OCI-LY7 (cell line): ENCODE data around the gene NDUFAF2. TPM values are rescaled to one million over a fixed set of nuclear protein-coding genes. Genes with fewer than 3 reads are reported as not detected.

Experiments
- BruUV-seq: library from RNA; stranded (reverse); fragments of 400-500 nt; replicated peaks from 2 replicates; lab custom pipeline; 2021; lab: Mats Ljungman, UMichigan
- CTCF ChIA-PET: fragments of 300-600 bp; sonication (Branson Sonifier 250); formaldehyde crosslinking; loops from one replicate; lab custom pipeline; 2022; ENCODE audit warnings: antibody characterized with exemption; ENCODE audit not compliant: unreplicated experiment; lab: Charles Lee
- POLR2A ChIA-PET: fragments of 300-600 bp; sonication (Branson Sonifier 250); formaldehyde crosslinking; loops from one replicate; lab custom pipeline; 2022; ENCODE audit warnings: antibody characterized with exemption; lab: Charles Lee
- DNase-seq: peaks from one replicate; pipeline ENCODE4 v3.0.0-alpha.2; 2015; ENCODE audit warnings: low spot score
- H2AFZ ChIP-seq: fragments of 200-600 bp; sonication (generic), shearing (Covaris generic); 2 replicates; pipeline ENCODE4 v1.6.1; 2014; ENCODE audit warnings: mild to moderate bottlenecking, antibody characterized with exemption, low read length, moderate library complexity
- H3K27ac ChIP-seq: fragments of 200-600 bp; sonication (generic); 2 replicates; pipeline ENCODE4 v1.5.1; 2014; ENCODE audit warnings: mixed run types, low read depth, mild to moderate bottlenecking, moderate library complexity, low read length, inconsistent platforms; ENCODE audit not compliant: poor library complexity, severe bottlenecking
- H3K36me3 ChIP-seq: fragments of 200-600 bp; sonication (generic); 2 replicates; pipeline ENCODE4 v1.6.1; 2014; ENCODE audit warnings: mild to moderate bottlenecking, antibody characterized with exemption, low read length, moderate library complexity, mixed read lengths; ENCODE audit not compliant: insufficient read depth
- H3K4me1 ChIP-seq: fragments of 200-600 bp; sonication (generic); 2 replicates; pipeline ENCODE4 v1.5.1; 2014; ENCODE audit warnings: mild to moderate bottlenecking, low read length; ENCODE audit not compliant: insufficient read depth, poor library complexity, severe bottlenecking
- H3K4me2 ChIP-seq: fragments of 200-600 bp; sonication (generic); 2 replicates; pipeline ENCODE4 v1.6.1; 2014; ENCODE audit warnings: mild to moderate bottlenecking, low read length
- H3K4me3 ChIP-seq: fragments of 200-600 bp; sonication (generic); 2 replicates; pipeline ENCODE4 v1.5.1; 2014; ENCODE audit warnings: mild to moderate bottlenecking, low read depth, low read length; ENCODE audit not compliant: poor library complexity, severe bottlenecking
- H3K79me2 ChIP-seq: fragments of 200-600 bp; sonication (generic); 2 replicates; pipeline ENCODE4 v1.6.1; 2016; ENCODE audit warnings: low read depth, mild to moderate bottlenecking, low read length, moderate library complexity, mixed read lengths; ENCODE audit not compliant: insufficient read depth
- H3K9me2 ChIP-seq: fragments of 200-600 bp; sonication (generic); 2 replicates; pipeline ENCODE4 v1.6.1; 2016; ENCODE audit warnings: mild to moderate bottlenecking, low read length, mixed read lengths; ENCODE audit not compliant: insufficient read depth
- H3K9me3 ChIP-seq: fragments of 200-600 bp; sonication (generic); 2 replicates; pipeline ENCODE4 v1.6.1; 2014; ENCODE audit warnings: mild to moderate bottlenecking, mixed run types, low read length, mixed read lengths
- H4K20me1 ChIP-seq: fragments of 200-600 bp; sonication (generic); 2 replicates; pipeline ENCODE4 v1.6.1; 2014; ENCODE audit warnings: mild to moderate bottlenecking, antibody characterized with exemption, low read length, moderate library complexity, mixed read lengths; ENCODE audit not compliant: insufficient read depth
- CTCF ChIP-seq: fragments of 200-600 bp; sonication (generic); conservative IDR thresholded peaks from 2 replicates; pipeline ENCODE4 v1.5.1; 2014; ENCODE audit warnings: mild to moderate bottlenecking, antibody characterized with exemption, low read length, moderate library complexity, mixed read lengths
- EZH2phosphoT487 ChIP-seq: fragments of 200-600 bp; sonication (generic); IDR thresholded peaks from 2 replicates; pipeline ENCODE4 v1.6.1; 2018; ENCODE audit warnings: low read depth, borderline replicate concordance, mild to moderate bottlenecking, mixed run types, antibody characterized with exemption, low read length, moderate library complexity, mixed read lengths
- intact Hi-C: fragments of 100-400 bp; cut with micrococcal nuclease; formaldehyde crosslinking; loops from one replicate; pipeline ENCODE4 v1.10.0; 2022; ENCODE audit not compliant: unreplicated experiment
- total RNA-seq, 2 experiments: library from RNA; depleted of rRNA in 1 of 2; stranded (reverse); fragments of >200 nt in 1 of 2; shearing (Covaris generic) in 1 of 2; gene quantifications; 2 replicates each; pipeline ENCODE4 v1.2.3, GENCODE V29; 2014 to 2022

The NDUFAF2 gene
- total RNA-seq, 2 experiments from 2014 or later = 20.8 to 36.8 TPM

- TF ChIP-seq CTCF (no peak), EZH2phosphoT487 (no peak)
- no TSS peak for BruUV-seq
- H2AFZ ChIP-seq = no peak overlapping the region
- POLR2A ChIA-PET = no interaction called here
- no peaks in the 10 kb centered on the region for H4K20me1 ChIP-seq
- no peak overlapping the region for H3K27ac ChIP-seq
- H3K4me3 ChIP-seq = no peak overlapping the region
- H3K79me2 ChIP-seq = no peaks in the 10 kb centered on the region
- no peaks in the 10 kb centered on the region for H3K9me2 ChIP-seq
- no peaks in the 10 kb centered on the region for H3K36me3 ChIP-seq
- CTCF ChIA-PET = no interaction called here
- intact Hi-C loops = no loop called here
- no peaks in the 10 kb centered on the region for H3K4me1 ChIP-seq
- no peak for DNase-seq
- H3K9me3 ChIP-seq = peaks cover 18% of the 10 kb centered on the region; the same call in 1 of the 2 replicates
- no peak overlapping the region for H3K4me2 ChIP-seq
Observed at GRCh38 chr5:60993875-60994571, 49.0 kb downstream of the NDUFAF2 start.

GRCh38 chr5:60996368-60996767 is 51.4 kb downstream of the NDUFAF2 start:
- intact Hi-C loops = no loop called here
- Histone ChIP-seq H3K4me2 (no peak overlapping the region), H3K79me2 (no peaks in the 10 kb centered on the region), H3K4me3 (no peak overlapping the region), H2AFZ (no peak overlapping the region), H3K9me3 (peaks cover 18% of the 10 kb centered on the region; the same call in 1 of the 2 replicates), H3K27ac (no peak overlapping the region), H4K20me1 (no peaks in the 10 kb centered on the region), H3K36me3 (no peaks in the 10 kb centered on the region), H3K9me2 (no peaks in the 10 kb centered on the region), H3K4me1 (no peaks in the 10 kb centered on the region)
- DNase-seq = no peak
- ChIA-PET POLR2A (no interaction called here), CTCF (no interaction called here)
- BruUV-seq = no TSS peak
- TF ChIP-seq EZH2phosphoT487 = no peak
- no peak for TF ChIP-seq CTCF

GRCh38 chr5:60997721-60998120 is 52.7 kb downstream of the NDUFAF2 start:
- POLR2A ChIA-PET = no interaction called here
- H3K36me3 ChIP-seq = no peaks in the 10 kb centered on the region
- intact Hi-C loops = no loop called here
- no peak for DNase-seq
- no peaks in the 10 kb centered on the region for H3K4me1 ChIP-seq
- H3K4me2 ChIP-seq = no peak overlapping the region
- no peak overlapping the region for H3K27ac ChIP-seq
- TF ChIP-seq CTCF (no peak), EZH2phosphoT487 (no peak)
- no peaks in the 10 kb centered on the region for H3K9me2 ChIP-seq
- CTCF ChIA-PET = no interaction called here
- no peak overlapping the region for H2AFZ ChIP-seq
- BruUV-seq = no TSS peak
- no peak overlapping the region for H3K4me3 ChIP-seq
- peaks cover 9% of the 10 kb centered on the region; the same call in 1 of the 2 replicates for H3K9me3 ChIP-seq
- no peaks in the 10 kb centered on the region for H4K20me1 ChIP-seq
- H3K79me2 ChIP-seq = no peaks in the 10 kb centered on the region
